ENCODE measurements around the gene CDHR5. TPM values are rescaled to one million over a fixed set of nuclear protein-coding genes. Genes with fewer than 3 reads are reported as not detected.
A peak's percentile ranks its signal among the peaks of the same experiment; 100 is the strongest.

CDHR5 gene
- total and polyA plus RNA-seq, 5 donors from 2014 or later = not detected

DNA sequence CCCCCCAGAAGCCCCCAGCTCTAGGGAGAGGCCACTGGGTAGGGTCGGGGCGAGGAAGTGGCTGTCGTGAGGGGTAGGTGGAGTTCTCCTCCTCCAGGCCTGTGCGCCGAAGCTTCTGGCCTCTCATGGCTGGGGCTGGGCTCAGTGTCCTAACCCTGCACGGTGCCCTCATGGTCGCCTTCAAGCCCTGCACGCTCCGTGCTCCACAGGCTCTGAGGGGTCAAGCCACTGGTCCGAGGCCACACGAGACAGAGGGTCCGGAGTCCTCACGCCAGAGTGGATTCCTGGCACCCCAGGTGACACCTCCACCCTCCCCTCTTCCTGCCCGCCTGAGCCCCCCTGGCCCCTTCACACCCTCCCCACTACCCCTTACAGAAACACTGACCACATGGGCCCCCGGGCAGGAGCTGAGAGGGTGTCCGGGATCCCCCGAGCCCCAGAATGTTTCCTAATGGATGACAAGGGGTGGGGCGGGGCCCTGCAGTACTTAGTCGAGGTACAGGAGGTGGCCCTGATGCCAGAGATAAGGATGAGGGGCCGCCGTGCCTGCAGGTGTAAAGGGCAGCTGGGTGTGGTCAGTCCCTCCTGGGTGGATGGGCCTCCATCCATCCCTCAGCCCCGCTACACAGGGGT, 997 bp upstream of the CDHR5 start:
- no peak overlapping the region for H3K4me3 ChIP-seq (ENCODE audit: low read depth, low read length)
- no peaks in the 10 kb centered on the region for H3K9me3 ChIP-seq (ENCODE audit: control insufficient read depth in 2 of 2, low read length in 2 of 2)
- Mint-ChIP-seq H3K27ac (no peak overlapping the region), H3K27me3 (peaks cover 26% of the 10 kb centered on the region), H3K4me1 (peaks cover 9 to 20% (median 12%) of the 10 kb centered on the region in 4 donors), H3K9me3 (peaks cover 0 to 2% (median 0%) of the 10 kb centered on the region in 7 donors), H3K36me3 (peaks cover 3% of the 10 kb centered on the region), H3K4me3 (no peak overlapping the region)
- H3K27ac ChIP-seq (ENCODE audit: insufficient read depth, low read length, poor library complexity, severe bottlenecking) = no peak overlapping the region
- no peak for DNase-seq
- no peak for ATAC-seq (ENCODE audit: low read depth in 2 of 2)
- H3K36me3 ChIP-seq (ENCODE audit: control insufficient read depth, insufficient read depth, low read length) = no peaks in the 10 kb centered on the region
- no peaks in the 10 kb centered on the region for H3K27me3 ChIP-seq (ENCODE audit: control insufficient read depth, insufficient read depth, low read length)
- peaks cover 10% of the 10 kb centered on the region for H3K4me1 ChIP-seq (ENCODE audit: control insufficient read depth, insufficient read depth, low read length, poor library complexity, severe bottlenecking)

GRCh38 chr11:623999-624704, 603 bp downstream of the CDHR5 start:
- Histone ChIP-seq H3K4me1 (ENCODE audit: control insufficient read depth, insufficient read depth, low read length, poor library complexity, severe bottlenecking) (peaks cover 10% of the 10 kb centered on the region), H3K9me3 (ENCODE audit: control insufficient read depth in 2 of 2, low read length in 2 of 2) (no peaks in the 10 kb centered on the region), H3K4me3 (ENCODE audit: low read depth, low read length) (no peak overlapping the region), H3K27me3 (ENCODE audit: control insufficient read depth, insufficient read depth, low read length) (no peaks in the 10 kb centered on the region), H3K27ac (ENCODE audit: insufficient read depth, low read length, poor library complexity, severe bottlenecking) (no peak overlapping the region), H3K36me3 (ENCODE audit: control insufficient read depth, insufficient read depth, low read length) (no peaks in the 10 kb centered on the region)
- Mint-ChIP-seq H3K4me3 (peak overlapping the region in 1 of 4 donors; percentile 38), H3K4me1 (peaks cover 5 to 14% (median 9%) of the 10 kb centered on the region in 4 donors), H3K27me3 (peaks cover 15% of the 10 kb centered on the region), H3K27ac (peak overlapping the region in 1 of 3 donors; percentile 87), H3K36me3 (peaks cover 3% of the 10 kb centered on the region), H3K9me3 (peaks cover 0 to 2% (median 0%) of the 10 kb centered on the region in 7 donors)
- DNase-seq = no peak
- no peak for ATAC-seq (ENCODE audit: low read depth in 2 of 2)

DNA sequence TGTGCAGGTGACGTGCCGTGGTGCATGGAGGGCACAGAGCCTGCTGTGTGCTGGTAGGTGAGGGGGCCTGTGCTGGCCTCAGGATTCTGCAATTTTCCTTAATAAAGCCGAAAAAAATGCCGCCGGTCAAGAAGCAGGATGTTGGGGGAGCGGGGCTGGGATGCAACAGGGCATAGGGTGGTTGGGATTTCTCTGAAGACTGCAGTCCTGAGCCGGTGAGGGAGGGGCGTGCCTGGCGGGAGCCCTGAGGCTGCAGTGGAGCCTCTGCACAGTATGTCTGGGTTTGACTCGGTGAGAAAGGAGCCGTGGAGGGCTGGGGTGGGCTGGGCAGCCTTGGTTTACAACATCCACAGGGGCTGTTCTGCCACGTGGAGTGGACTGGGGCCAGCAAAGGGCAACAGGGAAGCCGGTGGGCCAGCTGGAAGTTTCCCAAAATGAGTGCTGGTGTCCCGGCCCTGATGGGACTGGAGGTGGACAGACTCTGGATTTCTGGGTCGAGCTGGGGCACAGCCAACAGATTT, 1.3 kb downstream of the CDHR5 start:
- peaks cover 0 to 2% (median 0%) of the 10 kb centered on the region in 7 donors for H3K9me3 Mint-ChIP-seq
- no peak overlapping the region for H3K27ac ChIP-seq (ENCODE audit: insufficient read depth, low read length, poor library complexity, severe bottlenecking)
- H3K36me3 Mint-ChIP-seq = peaks cover 2% of the 10 kb centered on the region
- peaks cover 3% of the 10 kb centered on the region for H3K4me1 ChIP-seq (ENCODE audit: control insufficient read depth, insufficient read depth, low read length, poor library complexity, severe bottlenecking)
- no peak overlapping the region for H3K27ac Mint-ChIP-seq
- H3K36me3 ChIP-seq (ENCODE audit: control insufficient read depth, insufficient read depth, low read length) = no peaks in the 10 kb centered on the region
- H3K4me3 Mint-ChIP-seq = peak overlapping the region in 2 of 4 donors; percentile 43 to 53
- no peaks in the 10 kb centered on the region for H3K9me3 ChIP-seq (ENCODE audit: control insufficient read depth in 2 of 2, low read length in 2 of 2)
- peaks cover 8% of the 10 kb centered on the region for H3K27me3 Mint-ChIP-seq
- ATAC-seq (ENCODE audit: low read depth in 2 of 2) (no peak), DNase-seq (no peak)
- H3K4me1 Mint-ChIP-seq = peaks cover 0 to 8% (median 3%) of the 10 kb centered on the region in 4 donors
- H3K4me3 ChIP-seq (ENCODE audit: low read depth, low read length) = no peak overlapping the region
- H3K27me3 ChIP-seq (ENCODE audit: control insufficient read depth, insufficient read depth, low read length) = no peaks in the 10 kb centered on the region

DNA sequence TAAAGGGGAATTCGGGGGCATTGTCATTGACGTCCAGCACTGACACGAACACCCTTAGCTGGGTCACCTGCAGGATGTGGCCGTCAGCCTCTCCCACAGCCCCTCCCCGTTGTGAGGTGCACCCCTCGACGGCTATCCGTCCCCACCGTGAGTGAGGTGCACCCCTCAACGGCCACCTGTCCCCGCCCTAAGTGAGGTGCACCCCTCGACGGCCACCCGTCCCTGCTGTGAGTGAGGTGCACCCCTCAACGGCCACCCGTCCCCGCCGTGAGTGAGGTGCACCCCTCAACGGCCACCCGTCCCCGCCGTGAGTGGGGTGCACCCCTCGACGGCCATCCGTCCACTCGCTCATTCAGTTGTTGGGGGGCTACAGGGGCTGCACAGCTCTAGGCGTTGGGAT, 2.9 kb downstream of the CDHR5 start:
- Mint-ChIP-seq H3K27ac (no peak overlapping the region), H3K9me3 (no peaks in the 10 kb centered on the region), H3K27me3 (no peaks in the 10 kb centered on the region), H3K4me3 (peak overlapping the region in 2 of 4 donors; percentile 56 to 73), H3K4me1 (no peaks in the 10 kb centered on the region), H3K36me3 (no peaks in the 10 kb centered on the region)
- no peak overlapping the region for H3K27ac ChIP-seq (ENCODE audit: insufficient read depth, low read length, poor library complexity, severe bottlenecking)
- H3K4me3 ChIP-seq (ENCODE audit: low read depth, low read length) = no peak overlapping the region
- DNase-seq (no peak), ATAC-seq (ENCODE audit: low read depth in 2 of 2) (no peak)
- no peaks in the 10 kb centered on the region for H3K9me3 ChIP-seq (ENCODE audit: control insufficient read depth in 2 of 2, low read length in 2 of 2)
- H3K36me3 ChIP-seq (ENCODE audit: control insufficient read depth, insufficient read depth, low read length) = no peaks in the 10 kb centered on the region
- H3K4me1 ChIP-seq (ENCODE audit: control insufficient read depth, insufficient read depth, low read length, poor library complexity, severe bottlenecking) = peaks cover 3% of the 10 kb centered on the region
- no peaks in the 10 kb centered on the region for H3K27me3 ChIP-seq (ENCODE audit: control insufficient read depth, insufficient read depth, low read length)

GRCh38 chr11:620935-621814, 3.6 kb downstream of the CDHR5 start:
- no peak for ATAC-seq (ENCODE audit: low read depth in 2 of 2)
- H3K9me3 Mint-ChIP-seq = no peaks in the 10 kb centered on the region

GRCh38 chr11:620201-620600, 4.6 kb downstream of the CDHR5 start:
- Mint-ChIP-seq H3K27ac (peak overlapping the region in 1 of 3 donors; percentile 52), H3K9me3 (no peaks in the 10 kb centered on the region), H3K4me3 (no peak overlapping the region), H3K4me1 (peaks cover 0 to 8% (median 3%) of the 10 kb centered on the region in 4 donors), H3K36me3 (no peaks in the 10 kb centered on the region), H3K27me3 (no peaks in the 10 kb centered on the region)
- ATAC-seq (ENCODE audit: low read depth in 2 of 2) (no peak), DNase-seq (no peak)
- Histone ChIP-seq H3K36me3 (ENCODE audit: control insufficient read depth, insufficient read depth, low read length) (no peaks in the 10 kb centered on the region), H3K9me3 (ENCODE audit: control insufficient read depth in 2 of 2, low read length in 2 of 2) (no peaks in the 10 kb centered on the region), H3K27ac (ENCODE audit: insufficient read depth, low read length, poor library complexity, severe bottlenecking) (no peak overlapping the region), H3K4me1 (ENCODE audit: control insufficient read depth, insufficient read depth, low read length, poor library complexity, severe bottlenecking) (peaks cover 8% of the 10 kb centered on the region), H3K4me3 (ENCODE audit: low read depth, low read length) (no peak overlapping the region), H3K27me3 (ENCODE audit: control insufficient read depth, insufficient read depth, low read length) (no peaks in the 10 kb centered on the region)

More at GRCh38 chr11:620935-621814, 3.6 kb downstream of the CDHR5 start:
- peaks cover 0 to 2% (median under 1%) of the 10 kb centered on the region in 4 donors for H3K4me1 Mint-ChIP-seq
- H3K27me3 Mint-ChIP-seq = no peaks in the 10 kb centered on the region
- DNase-seq = no peak
- no peak overlapping the region for H3K4me3 Mint-ChIP-seq
- H3K4me1 ChIP-seq (ENCODE audit: control insufficient read depth, insufficient read depth, low read length, poor library complexity, severe bottlenecking) = peaks cover 5% of the 10 kb centered on the region
- H3K27me3 ChIP-seq (ENCODE audit: control insufficient read depth, insufficient read depth, low read length) = no peaks in the 10 kb centered on the region
- H3K9me3 ChIP-seq (ENCODE audit: control insufficient read depth in 2 of 2, low read length in 2 of 2) = no peaks in the 10 kb centered on the region
- no peak overlapping the region for H3K27ac Mint-ChIP-seq
- H3K27ac ChIP-seq (ENCODE audit: insufficient read depth, low read length, poor library complexity, severe bottlenecking) = no peak overlapping the region
- no peaks in the 10 kb centered on the region for H3K36me3 Mint-ChIP-seq
- H3K4me3 ChIP-seq (ENCODE audit: low read depth, low read length) = no peak overlapping the region
- no peaks in the 10 kb centered on the region for H3K36me3 ChIP-seq (ENCODE audit: control insufficient read depth, insufficient read depth, low read length)

GRCh38 chr11:619628-620050, 5.1 kb downstream of the CDHR5 start:
- DNase-seq (no peak), ATAC-seq (ENCODE audit: low read depth in 2 of 2) (no peak)
- H3K9me3 Mint-ChIP-seq = no peaks in the 10 kb centered on the region
- no peaks in the 10 kb centered on the region for H3K36me3 Mint-ChIP-seq
- H3K27ac ChIP-seq (ENCODE audit: insufficient read depth, low read length, poor library complexity, severe bottlenecking) = no peak overlapping the region
- H3K27me3 ChIP-seq (ENCODE audit: control insufficient read depth, insufficient read depth, low read length) = no peaks in the 10 kb centered on the region
- H3K27ac Mint-ChIP-seq = no peak overlapping the region
- H3K36me3 ChIP-seq (ENCODE audit: control insufficient read depth, insufficient read depth, low read length) = no peaks in the 10 kb centered on the region
- peaks cover 14% of the 10 kb centered on the region for H3K4me1 ChIP-seq (ENCODE audit: control insufficient read depth, insufficient read depth, low read length, poor library complexity, severe bottlenecking)
- H3K4me1 Mint-ChIP-seq = peaks cover 0 to 9% (median 3%) of the 10 kb centered on the region in 4 donors
- no peaks in the 10 kb centered on the region for H3K9me3 ChIP-seq (ENCODE audit: control insufficient read depth in 2 of 2, low read length in 2 of 2)
- H3K4me3 Mint-ChIP-seq = no peak overlapping the region
- no peaks in the 10 kb centered on the region for H3K27me3 Mint-ChIP-seq
- no peak overlapping the region for H3K4me3 ChIP-seq (ENCODE audit: low read depth, low read length)

Measured in CD4-positive, CD25-positive, alpha-beta regulatory T cell (primary cell).